ENCODE results near the gene IGFBP1.

DNA sequence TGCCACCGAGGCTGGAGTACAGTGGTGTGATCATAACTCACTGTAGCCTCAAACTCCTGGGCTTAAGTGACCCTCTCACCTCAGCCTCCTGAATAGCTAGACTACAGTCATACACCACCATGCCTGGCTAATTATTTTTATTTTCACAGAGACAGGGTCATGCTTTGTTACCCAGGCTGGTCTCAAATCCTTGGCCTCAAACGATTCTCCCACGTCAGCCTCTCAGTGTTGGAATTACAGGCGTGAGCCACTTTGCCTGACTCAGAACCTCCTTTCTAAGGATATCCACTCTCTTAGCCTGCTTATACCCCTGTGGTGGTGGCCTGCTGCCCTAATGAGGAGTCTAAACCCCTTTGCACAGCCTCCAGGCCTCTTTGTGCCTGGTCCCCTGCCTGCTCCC is 4.2 kb upstream of the IGFBP1 start:
- no peak for TF ChIP-seq EZH2 (IDR thresholded peaks at IDR 0.05; ENCODE audit: insufficient read depth, poor library complexity, severe bottlenecking)
- TF ChIP-seq EZH2phosphoT487 (IDR thresholded peaks at IDR 0.05; ENCODE audit: insufficient read depth, low read depth) = no peak

All from GM23248 (cell line).